HG03175 (cell line): ENCODE data around the gene INPP5A.
"Not testable (repeated sequence)": the region's sequence is repeated elsewhere in the genome, so short reads cannot be mapped to it uniquely, and the experiment has no call there.

Source experiments
- ATAC-seq: cut with Tn5 transposase; IDR thresholded peaks from one replicate; pipeline ENCODE4 v1.9.1; 2021; ENCODE audit warnings: mild to moderate bottlenecking, moderate library complexity; ENCODE audit not compliant: unreplicated experiment

The INPP5A gene

GRCh38 chr10:132559538-132559937 lies 22.0 kb downstream of the INPP5A start:
- ATAC-seq: no peak

DNA sequence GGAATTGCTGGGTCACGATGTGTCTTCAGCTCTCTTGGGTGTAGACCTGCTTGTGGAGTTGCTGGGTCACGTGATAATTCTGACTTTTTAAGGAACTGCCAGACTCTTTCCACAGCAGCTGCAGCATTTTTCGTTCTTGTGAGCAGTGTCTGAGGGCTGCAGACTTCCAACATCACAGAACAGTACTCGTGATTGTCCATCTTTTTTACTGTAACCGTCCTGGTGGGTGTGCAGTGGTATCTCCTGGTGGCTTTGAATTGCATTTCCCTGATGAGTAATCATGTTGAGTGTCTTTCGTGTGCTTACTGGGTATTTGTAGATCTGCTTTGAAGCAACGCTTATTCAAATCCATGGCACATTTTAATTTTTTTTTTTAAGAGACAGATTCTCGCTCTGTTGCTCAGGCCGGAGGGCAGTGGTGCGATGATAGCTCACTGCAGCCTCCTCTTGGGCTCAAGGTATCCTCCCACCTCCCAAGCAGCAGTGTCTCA lies 22.7 kb downstream of the INPP5A start:
- no peak for ATAC-seq

DNA sequence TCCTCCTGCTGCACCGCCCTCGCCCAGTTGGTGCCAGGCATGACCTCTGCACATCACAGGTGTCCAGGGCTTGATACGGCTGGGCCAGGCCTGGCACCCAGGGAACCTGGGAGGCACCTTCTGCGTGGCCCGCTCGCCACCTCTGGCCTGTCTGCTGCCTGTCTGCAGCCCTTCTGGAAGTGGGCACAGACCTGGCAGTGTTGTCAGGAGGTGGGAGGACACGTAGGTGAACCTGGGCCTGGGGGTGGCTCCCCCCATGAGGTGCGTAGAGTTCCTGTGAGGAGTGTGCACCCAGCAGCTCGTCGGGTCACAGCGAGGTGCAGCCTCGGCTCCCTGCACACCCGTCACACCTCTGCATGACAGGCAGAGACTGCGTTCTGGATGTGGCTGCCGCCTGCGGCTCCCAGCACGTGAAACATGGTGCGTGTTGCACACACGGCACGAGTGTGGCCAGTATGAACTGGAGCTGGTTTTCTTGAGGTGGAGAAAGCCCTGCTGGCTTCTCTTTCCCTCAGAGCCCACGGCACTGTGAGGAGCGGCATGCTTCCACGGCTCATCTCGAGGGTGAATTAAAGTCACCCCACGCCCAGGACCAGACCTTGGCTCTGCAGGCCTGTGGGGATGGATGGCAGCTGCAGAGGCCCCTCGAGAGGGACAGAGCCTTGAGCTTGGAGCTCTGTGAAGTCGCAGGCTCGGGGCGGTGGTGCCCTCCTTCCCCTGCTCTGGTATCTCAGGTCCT lies 24.8 kb downstream of the INPP5A start:
- ATAC-seq: no peak

GRCh38 chr10:132562916-132563456 lies 25.4 kb downstream of the INPP5A start:
- no peak for ATAC-seq

DNA sequence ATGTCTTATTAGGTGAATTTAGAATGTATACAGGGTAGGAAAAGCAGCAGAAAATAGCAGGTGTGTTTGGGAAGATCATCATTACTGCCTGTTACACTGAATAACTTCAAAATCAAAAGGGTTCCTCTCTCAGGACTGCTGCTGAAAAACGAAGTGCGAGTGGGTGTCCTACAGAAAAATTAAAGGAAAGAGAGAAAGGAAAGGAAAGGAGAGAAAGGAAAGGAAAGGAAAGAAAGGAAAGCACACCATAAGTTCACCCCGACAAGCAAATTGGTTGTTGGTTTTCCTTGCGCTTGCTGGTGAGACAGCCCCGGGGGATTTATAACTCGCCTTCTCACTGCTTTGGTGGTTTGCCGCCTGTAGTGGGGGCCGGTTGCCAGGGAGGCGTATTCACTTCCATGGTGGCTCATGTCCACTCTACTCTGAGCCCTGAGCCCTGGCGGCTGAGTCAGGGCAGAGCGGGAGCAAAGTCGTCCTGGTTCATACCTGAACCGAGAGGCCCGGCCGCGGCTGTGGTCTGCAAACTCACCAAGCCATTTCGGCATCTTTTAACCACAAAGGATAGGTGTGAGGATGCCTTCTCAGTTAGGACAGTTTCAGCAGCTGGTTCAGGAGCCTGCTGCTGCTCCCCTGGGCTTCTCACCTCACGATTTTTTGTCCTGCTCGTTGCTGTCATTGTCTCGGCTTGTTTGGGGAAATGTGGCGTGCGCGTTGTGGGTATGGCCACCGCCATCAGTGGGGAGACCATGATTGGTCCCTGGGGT lies 26.1 kb downstream of the INPP5A start:
- peak; percentile 92 for ATAC-seq

DNA sequence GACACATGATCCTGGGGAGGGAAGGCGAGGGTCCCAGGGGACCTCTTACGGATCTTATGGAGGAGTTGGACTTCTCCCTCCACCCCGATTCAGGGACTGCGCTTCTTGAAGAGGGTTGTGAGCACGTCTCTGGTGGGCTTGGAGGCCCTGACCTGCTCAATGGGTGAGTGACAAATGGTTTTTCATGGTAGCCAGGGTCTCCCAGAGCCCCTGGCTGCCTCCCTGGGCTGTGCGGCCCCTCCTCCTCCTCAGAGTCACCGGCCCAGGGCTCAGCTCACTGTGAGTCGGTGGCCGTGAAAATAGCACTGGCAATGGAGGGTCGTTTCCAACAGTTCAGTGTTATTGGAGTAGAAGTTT lies 26.6 kb downstream of the INPP5A start:
- no peak for ATAC-seq

GRCh38 chr10:132564690-132565089 lies 27.1 kb downstream of the INPP5A start:
- no peak for ATAC-seq

- no peak for ATAC-seq
These were observed 28.1 kb downstream of the INPP5A start for GRCh38 chr10:132565516-132566209.

DNA sequence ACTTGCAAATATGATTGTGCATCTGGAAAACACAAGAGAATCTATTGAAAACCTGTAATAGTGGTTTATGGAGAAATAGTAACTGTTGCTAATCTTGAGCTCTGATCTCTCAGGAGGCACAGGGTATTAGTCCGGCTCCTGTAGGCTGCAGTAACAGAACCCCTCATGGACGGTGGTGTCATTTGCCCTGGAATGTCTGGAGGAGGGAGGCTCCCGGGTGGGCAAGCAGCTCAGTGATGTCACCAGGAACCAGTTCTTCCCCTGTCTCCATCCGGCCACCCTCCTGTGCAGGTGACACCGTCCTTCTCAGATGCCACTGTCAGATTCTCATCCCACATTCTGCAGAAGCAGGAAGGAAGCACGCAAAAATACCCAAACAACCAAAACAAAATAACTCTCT lies 29.3 kb downstream of the INPP5A start:
- no peak for ATAC-seq

- ATAC-seq: no peak
These were observed 32.7 kb downstream of the INPP5A start for GRCh38 chr10:132570265-132570664.

DNA sequence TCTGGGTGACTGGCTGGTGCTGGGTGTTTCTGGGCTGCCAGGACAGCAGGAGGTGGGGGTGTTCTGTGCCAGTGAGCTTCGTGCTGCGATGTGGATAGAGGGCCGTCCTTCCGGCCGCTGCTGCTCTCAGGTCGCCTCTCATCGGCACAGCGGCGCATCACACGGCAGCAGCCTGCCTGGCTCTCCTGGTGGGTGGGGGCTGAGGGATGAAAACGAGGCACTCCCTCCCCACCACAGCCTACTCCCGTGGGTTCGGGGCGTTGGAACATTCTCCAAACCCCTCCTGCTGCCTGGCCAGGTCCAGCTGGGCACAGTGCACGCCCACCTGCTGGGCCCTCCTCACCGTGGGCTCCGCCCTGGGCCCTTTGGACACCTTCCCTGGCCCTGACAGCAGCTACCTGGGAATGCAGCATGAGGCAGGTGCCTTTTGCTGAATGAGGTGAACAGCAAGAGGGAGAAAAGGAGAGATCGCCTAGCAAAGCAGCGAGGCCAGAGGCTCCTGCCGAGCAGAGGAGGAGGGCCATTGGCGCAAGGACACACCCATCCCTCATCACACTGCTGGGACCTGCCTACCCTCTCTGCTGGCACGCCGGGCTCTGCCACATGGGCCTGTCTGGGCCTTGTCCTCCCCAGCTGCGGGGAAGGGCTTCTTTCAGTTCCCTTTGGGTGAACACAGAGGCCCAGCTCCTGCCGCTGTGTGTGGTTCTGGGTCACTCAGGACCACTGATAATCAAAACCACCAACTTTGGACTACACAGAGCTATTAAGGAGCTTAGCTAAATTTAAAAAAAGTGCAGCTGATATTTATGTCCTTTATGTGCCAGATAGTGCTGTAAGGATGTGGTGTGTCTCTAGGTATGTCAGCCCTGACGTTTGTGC lies 33.4 kb downstream of the INPP5A start:
- peak; percentile 36 for ATAC-seq

- peak; percentile 68 for ATAC-seq
These were observed 34.3 kb downstream of the INPP5A start for GRCh38 chr10:132571650-132572544.

GRCh38 chr10:132572545-132572937 lies 35.0 kb downstream of the INPP5A start:
- peak; percentile 0 for ATAC-seq

- not testable (repeated sequence) for ATAC-seq
These were observed 35.4 kb downstream of the INPP5A start for GRCh38 chr10:132572946-132573345.

DNA sequence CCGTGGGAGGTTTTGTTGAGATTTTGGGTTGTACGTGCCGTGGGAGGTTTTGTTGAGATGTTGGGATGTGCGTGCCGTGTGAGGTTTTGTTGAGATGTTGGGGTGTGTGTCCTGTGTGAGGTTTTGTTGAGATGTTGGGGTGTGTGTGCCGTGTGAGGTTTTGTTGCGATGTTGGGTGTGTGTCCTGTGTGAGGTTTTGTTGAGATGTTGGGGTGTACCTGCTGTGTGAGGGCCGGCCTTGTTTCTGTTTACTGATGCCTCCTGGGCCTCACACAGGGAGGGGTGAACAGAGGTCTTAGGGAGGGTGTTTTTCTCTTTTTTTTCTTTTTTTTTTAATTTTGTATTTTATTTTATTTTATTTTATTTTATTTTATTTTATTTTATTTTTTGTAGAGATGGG lies 36.7 kb downstream of the INPP5A start:
- ATAC-seq: no peak

DNA sequence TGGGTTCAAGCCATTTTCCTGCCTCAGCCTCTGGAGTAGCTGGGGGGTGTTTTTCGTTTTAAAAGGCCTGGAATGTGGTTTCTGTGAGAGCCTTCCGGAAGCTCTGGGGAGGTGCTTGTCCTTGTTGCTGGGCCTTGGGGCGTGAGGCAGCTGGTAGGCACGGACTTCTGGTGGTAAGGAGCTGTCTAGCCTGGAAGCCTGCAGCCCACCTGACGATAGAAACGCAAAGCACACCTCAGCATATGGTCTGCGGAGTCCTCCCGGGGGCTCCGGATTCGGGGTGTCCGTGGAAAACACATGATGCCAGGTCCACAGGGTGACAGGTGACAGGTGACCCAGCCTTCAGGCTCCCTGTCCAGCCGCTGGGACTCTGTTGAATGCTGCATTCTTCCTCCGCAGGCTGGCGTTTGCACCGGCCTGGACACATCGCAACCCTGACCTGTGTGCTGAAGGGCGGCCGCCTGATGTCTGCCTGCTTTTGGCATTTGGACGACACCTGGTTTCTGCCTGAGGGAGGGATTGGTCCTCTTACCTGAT lies 37.3 kb downstream of the INPP5A start:
- ATAC-seq: no peak

- peak; percentile 35 for ATAC-seq
These were observed 38.0 kb downstream of the INPP5A start for GRCh38 chr10:132575320-132576201.

- ATAC-seq: no peak
These were observed 39.2 kb downstream of the INPP5A start for GRCh38 chr10:132576671-132577349.
